ENCODE measurements around the gene CITED4.

The CITED4 gene

GRCh38 chr1:40886318-40887011 is 24.3 kb upstream of the CITED4 start:
- DNase-seq: no peak

- no peak for DNase-seq
These were observed 22.1 kb upstream of the CITED4 start for GRCh38 chr1:40884055-40884795.

- no peak for DNase-seq
These were observed 18.8 kb upstream of the CITED4 start for GRCh38 chr1:40880813-40881549.

DNA sequence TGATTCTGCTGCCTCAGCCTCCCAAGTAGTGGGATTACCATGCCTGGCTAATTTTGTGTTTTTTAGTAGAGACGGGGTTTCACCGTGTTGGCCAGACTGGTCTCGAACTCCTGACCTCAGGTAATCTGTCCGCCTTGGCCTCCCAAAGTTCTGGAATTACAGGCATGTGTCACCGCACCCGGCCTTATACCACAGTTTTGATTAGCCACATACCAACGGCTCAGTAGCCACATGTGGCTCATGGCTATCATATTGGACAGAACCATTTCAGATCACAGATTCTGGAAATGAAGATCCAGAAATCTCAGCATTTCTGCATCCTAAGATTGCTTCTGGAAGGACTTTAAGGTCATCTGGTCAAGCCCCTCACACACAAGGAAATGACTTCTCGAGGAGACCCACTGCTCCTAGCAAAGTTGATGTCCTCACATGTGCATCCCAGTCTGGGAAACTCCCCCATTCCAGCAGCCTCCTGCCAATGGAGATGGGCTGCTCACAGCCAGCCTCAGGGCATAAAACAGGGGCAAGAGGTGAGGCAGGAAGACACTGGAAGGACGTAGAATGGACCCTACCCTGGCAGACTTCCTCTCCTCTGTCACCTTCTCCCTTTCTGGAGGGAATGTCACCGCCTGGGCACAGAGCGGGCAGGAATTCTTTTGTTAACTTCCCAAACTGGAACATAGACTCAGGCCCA is 17.5 kb upstream of the CITED4 start:
- no peak for DNase-seq

DNA sequence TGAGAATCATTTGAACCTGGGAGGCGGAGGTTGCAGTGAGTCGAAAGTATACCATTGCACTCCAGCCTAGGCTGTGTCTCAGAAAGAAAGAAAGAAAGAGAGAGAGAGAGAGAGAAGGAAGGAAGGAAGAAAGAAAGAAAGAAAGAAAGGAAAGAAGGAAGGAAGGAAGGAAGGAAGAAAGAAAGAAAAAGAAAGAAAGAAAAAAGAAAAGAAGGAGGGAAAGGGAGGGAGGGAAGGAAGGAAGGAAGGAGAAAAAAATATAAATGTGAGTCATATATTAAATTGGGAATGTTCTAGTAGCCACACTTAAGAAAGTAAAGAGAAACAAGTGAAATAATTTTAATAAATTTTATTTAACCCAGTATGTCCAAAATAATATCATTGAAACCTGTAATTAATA is 16.7 kb upstream of the CITED4 start:
- DNase-seq: no peak

DNA sequence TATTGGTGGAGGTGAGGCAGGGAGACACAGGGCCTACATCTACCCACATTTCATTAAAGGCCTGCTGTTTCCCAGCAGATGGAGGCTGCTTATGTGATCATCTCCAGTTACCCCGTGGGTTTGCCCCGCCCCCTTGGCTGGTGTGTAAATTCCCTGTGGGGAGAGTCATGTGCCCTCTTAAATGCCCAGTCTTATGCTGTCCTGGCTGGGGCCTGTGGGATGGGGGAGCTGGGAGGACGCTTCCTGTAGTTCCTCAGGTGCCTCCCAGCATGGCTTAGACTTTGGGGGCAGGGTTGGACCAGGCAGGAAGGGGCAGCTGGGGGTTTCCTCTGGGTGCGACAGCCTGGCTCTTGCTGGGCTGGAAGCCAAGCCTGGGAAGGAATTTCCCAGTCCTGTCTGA is 15.5 kb upstream of the CITED4 start:
- peak in 3 of 56 donors; percentile 3 to 9 (median 4) for DNase-seq

- DNase-seq: no peak
These were observed 14.7 kb upstream of the CITED4 start for GRCh38 chr1:40876891-40877290.

- DNase-seq: no peak
These were observed 14.2 kb upstream of the CITED4 start for GRCh38 chr1:40876436-40876761.

- no peak for DNase-seq
These were observed 11.8 kb upstream of the CITED4 start for GRCh38 chr1:40873863-40874472.

- no peak for DNase-seq
These were observed 10.1 kb upstream of the CITED4 start for GRCh38 chr1:40872276-40872675.

GRCh38 chr1:40870135-40870728 is 8.1 kb upstream of the CITED4 start:
- no peak for DNase-seq

DNA sequence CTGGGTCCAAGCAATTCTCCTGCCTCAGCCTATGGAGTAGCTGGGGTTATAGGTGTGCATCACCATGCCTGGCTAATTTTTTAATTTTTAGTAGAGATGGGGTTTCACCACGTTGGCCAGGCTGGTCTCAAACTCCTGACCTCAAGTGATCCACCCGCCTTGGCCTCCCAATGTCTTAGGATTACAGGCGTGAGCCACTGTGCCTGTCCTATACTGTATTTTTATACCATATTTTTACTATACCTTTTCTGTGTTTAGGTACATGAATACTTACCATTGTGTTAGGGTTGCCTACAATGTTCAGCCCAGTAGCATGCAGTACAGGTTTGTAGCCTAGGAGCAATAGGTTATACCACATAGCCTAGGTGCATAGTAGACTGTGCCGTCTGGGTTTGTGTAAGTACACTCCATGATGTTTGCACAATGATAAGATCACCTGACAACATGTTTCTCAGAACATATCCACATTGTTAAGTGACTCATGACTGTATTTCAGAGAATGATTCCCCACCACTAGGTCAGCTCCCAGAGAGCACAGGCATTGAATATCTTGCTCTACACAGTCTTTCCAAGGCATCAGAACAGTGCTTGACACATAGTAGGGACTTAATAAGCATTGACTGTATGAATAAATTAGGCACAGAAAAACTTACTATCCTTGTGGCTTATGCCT is 6.0 kb upstream of the CITED4 start:
- no peak for DNase-seq

GRCh38 chr1:40861224-40862003 is 749 bp downstream of the CITED4 start:
- peak in 3 of 56 donors; percentile 3 to 33 (median 16) for DNase-seq

DNA sequence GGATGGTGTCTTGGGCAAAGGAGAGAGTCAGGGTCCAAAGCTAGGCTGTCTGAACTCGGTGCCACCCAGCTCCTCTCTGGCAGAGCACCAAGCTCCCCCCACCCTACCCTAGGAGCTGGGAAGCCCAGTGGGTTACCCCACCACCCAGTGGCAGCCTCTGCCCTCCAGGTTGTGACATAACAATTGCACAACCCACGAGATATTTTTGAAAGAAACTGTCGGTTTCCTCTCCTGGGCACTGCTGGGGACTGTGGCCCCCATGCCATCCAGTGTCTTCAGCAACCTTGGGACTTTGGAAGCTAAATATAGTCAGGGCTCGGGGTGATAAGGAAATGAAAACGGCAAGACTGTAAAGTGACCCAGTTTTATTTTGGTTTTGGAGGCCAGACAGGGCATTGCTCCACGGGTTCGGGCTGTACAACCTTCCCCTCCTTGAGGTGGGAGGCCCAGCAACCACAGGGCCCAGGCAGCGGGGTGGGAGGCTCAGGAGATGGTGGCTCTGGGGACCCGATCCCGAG is 1.4 kb downstream of the CITED4 start:
- DNase-seq: no peak

DNA sequence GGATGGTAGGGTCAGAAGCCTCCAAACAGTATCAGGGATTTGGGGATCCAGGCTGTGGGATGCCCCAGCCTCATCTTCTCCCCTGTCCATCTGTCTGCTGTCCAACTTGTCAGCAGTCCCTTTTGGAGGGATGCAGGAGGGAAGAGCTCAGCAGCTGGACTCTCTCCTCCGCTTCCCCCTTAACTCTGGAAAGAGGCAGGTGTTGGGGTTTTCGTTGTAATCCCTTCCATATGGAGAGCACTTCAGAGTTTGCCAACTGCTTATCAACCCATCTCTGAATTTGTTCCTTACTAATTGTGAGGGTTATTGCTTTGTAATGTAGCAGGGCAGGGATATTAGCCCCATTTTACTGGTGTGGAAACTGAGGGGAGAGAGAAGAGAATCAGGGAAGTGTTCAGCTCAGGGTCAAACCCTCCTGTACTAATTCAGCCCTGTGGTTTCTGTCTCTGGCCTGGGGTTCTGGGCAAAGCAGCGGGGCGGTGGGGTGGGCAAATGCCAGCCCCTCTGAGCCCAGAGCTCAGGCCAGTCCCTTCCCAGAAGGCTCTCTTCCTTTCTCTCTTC is 3.2 kb downstream of the CITED4 start:
- DNase-seq: no peak

DNA sequence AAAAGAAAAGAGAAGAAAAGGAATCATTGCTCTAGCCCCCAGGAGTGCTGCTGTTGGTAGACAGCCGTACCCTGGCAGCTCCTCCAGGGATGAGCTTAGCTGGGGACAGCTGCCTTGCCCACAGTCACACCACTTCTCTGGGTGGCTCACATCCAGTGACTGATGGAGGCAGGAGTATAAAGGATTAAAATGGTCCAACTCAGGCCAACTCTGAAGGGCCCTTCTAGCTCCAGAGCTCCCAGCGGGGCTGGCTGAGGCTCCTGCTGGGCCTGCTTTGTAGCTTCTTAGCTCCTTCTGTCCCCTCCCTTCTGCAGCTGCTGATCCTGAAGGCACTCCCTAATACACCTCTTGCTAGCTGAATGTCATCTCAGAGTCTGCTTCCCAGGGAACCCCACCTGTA is 4.4 kb downstream of the CITED4 start:
- no peak for DNase-seq

DNA sequence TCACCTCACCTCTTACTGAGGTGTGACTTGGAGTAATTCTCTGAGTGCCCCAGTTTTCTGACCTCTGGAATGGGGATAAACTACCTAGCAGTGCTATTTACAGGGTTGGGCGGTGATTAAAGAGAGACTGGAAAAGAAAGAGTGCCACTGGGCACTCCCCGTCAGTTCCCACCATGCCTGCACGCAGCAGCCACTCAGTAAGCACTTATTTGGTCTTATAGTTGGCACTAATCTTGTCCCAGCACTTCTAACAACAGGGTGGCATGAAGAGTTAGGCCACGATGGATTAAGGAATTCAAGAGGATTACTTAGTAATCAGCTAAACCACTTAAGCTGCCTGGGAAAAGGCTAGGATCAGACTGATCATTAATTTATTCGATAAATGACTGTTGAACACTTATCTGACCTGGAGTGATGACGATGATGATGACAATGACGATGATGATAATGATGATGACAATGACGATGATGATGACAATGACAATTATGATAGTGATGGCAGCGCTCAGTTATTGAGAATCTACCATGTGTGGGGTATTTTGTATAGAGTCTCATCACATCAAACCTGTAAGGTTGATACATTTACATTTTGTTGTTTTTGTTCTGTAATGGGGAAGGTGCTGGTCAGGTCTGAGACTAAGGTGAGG is 5.4 kb downstream of the CITED4 start:
- no peak for DNase-seq

DNA sequence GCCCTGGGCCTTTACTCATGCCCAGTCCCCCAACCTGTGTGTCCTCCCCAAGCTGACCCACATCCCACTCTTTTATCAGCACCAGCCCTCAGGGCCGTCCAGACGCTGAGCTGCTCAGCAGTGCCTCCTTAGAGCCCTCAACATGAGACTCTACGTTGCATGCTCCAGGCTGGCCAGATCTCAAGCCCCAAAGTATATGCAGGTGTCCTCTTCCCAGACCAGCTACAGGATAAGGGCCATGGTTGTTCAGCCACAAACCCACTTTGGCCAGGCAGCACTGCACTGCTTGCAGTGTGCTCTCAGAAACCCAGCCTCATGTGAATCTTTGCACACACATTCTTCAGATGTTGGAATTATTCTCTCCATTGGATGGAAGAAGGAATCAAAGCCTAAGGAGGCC is 6.0 kb downstream of the CITED4 start:
- no peak for DNase-seq

DNA sequence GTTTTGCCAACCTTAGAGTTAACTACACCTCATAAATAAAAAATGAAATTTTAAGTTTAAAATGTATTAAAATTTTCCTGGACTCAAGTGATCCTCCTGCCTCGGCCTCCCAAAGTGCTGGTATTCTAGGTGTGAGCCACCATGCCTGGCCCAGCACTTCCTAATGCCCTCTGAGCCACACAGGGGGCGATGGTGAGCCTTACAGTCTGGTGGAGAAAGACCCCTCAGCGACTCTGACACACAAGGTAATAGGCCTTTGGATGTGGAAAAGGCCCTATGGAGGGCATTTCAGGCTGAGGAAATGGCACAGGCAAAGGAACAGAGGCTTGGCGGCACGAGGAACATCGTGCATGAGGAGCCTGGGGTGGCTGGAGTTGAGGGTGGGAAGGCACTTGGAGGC is 6.7 kb downstream of the CITED4 start:
- no peak for DNase-seq
